ELR (cell line): Measurements from ENCODE around the gene DLGAP4.
A peak's percentile ranks its signal among the peaks of the same experiment; 100 is the strongest.

Experiments used
- DNase-seq: peaks from one replicate; pipeline ENCODE4 v3.0.0-alpha.2; 2015; ENCODE audit warnings: low read depth

The DLGAP4 gene

GRCh38 chr20:36447101-36447500, 141.0 kb downstream of the DLGAP4 start:
- DNase-seq = no peak

- DNase-seq = no peak
These were observed 143.5 kb downstream of the DLGAP4 start for GRCh38 chr20:36449663-36450062.

- DNase-seq = no peak
These were observed 148.2 kb downstream of the DLGAP4 start for GRCh38 chr20:36454332-36454697.

GRCh38 chr20:36454698-36455427, 148.7 kb downstream of the DLGAP4 start:
- no peak for DNase-seq

GRCh38 chr20:36455972-36456625, 150.0 kb downstream of the DLGAP4 start:
- DNase-seq = no peak

GRCh38 chr20:36460648-36461599, 154.8 kb downstream of the DLGAP4 start:
- DNase-seq = peak; percentile 95

- DNase-seq = peak; percentile 74
These were observed 155.7 kb downstream of the DLGAP4 start for GRCh38 chr20:36461600-36462439.

- DNase-seq = peak; percentile 76
These were observed 156.5 kb downstream of the DLGAP4 start for GRCh38 chr20:36462440-36463211.

- no peak for DNase-seq
These were observed 157.3 kb downstream of the DLGAP4 start for GRCh38 chr20:36463212-36464061.

- peak; percentile 97 for DNase-seq
These were observed 159.3 kb downstream of the DLGAP4 start for GRCh38 chr20:36465109-36466080.

- DNase-seq = peak; percentile 59
These were observed 159.9 kb downstream of the DLGAP4 start for GRCh38 chr20:36466089-36466488.

- DNase-seq = peak; percentile 55
These were observed 161.2 kb downstream of the DLGAP4 start for GRCh38 chr20:36467076-36467999.

- no peak for DNase-seq
These were observed 162.2 kb downstream of the DLGAP4 start for GRCh38 chr20:36468149-36469000.

GRCh38 chr20:36469973-36470372, 163.8 kb downstream of the DLGAP4 start:
- DNase-seq = no peak

- no peak for DNase-seq
These were observed 165.9 kb downstream of the DLGAP4 start for GRCh38 chr20:36471885-36472636.

GRCh38 chr20:36472637-36473090, 166.5 kb downstream of the DLGAP4 start:
- DNase-seq = peak; percentile 66
